Astrocyte (in vitro differentiated cells and primary cell): ENCODE results near the gene C6orf15. TPM values are rescaled to one million over a fixed set of nuclear protein-coding genes. Genes with fewer than 3 reads are reported as not detected.

Experiments used
- DNase-seq: peaks from one replicate; pipeline ENCODE4 v3.0.0-alpha.2; 2010; ENCODE audit warnings: low read depth
- FAIRE-seq: peaks from 2 replicates; lab custom pipeline; 2011; peaks lifted over from hg19 to GRCh38; lab: Jason Lieb, UNC
- H2AFZ ChIP-seq: 2 replicates; pipeline ENCODE4 v1.6.0; 2012; ENCODE audit warnings: low read depth, low read length, inconsistent platforms
- H3K27ac ChIP-seq: 2 replicates; pipeline ENCODE4 v1.5.1; 2011; ENCODE audit warnings: low read depth, low read length, inconsistent platforms
- H3K27me3 ChIP-seq: 2 replicates; pipeline ENCODE4 v1.6.0; 2011; ENCODE audit warnings: low read length, inconsistent platforms; ENCODE audit not compliant: insufficient read depth
- H3K36me3 ChIP-seq: 2 replicates; pipeline ENCODE4 v1.5.1; 2011; ENCODE audit warnings: low read length, inconsistent platforms; ENCODE audit not compliant: insufficient read depth
- H3K4me1 ChIP-seq: 2 replicates; pipeline ENCODE4 v1.5.1; 2011; ENCODE audit warnings: low read length, inconsistent platforms; ENCODE audit not compliant: insufficient read depth
- H3K4me2 ChIP-seq: 2 replicates; pipeline ENCODE4 v1.6.0; 2012; ENCODE audit warnings: low read length, inconsistent platforms
- H3K4me3 ChIP-seq: 2 replicates; pipeline ENCODE4 v1.5.1; 2011; ENCODE audit warnings: low read depth, mild to moderate bottlenecking, low read length, inconsistent platforms; ENCODE audit not compliant: insufficient read depth
- H3K79me2 ChIP-seq: 2 replicates; pipeline ENCODE4 v1.6.0; 2012; ENCODE audit warnings: mild to moderate bottlenecking, low read length, inconsistent platforms; ENCODE audit not compliant: insufficient read depth
- H3K9ac ChIP-seq: 2 replicates; pipeline ENCODE4 v1.6.0; 2012; ENCODE audit warnings: mild to moderate bottlenecking, low read length, inconsistent platforms
- H3K9me3 ChIP-seq: 2 replicates; pipeline ENCODE4 v1.5.1; 2012; ENCODE audit warnings: low read depth, mild to moderate bottlenecking, low read length, inconsistent platforms; ENCODE audit not compliant: insufficient read depth
- H4K20me1 ChIP-seq: 2 replicates; pipeline ENCODE4 v1.6.0; 2012; ENCODE audit warnings: low read length, inconsistent platforms; ENCODE audit not compliant: insufficient read depth
- H3K27ac Mint-ChIP-seq: one replicate; pipeline ENCODE4 v1.8.0; 2021; ENCODE audit warnings: mild to moderate bottlenecking, mixed read lengths; ENCODE audit not compliant: unreplicated experiment
- H3K27me3 Mint-ChIP-seq: one replicate; pipeline ENCODE4 v1.8.0; 2021; ENCODE audit warnings: low read depth, mixed read lengths; ENCODE audit not compliant: unreplicated experiment
- H3K36me3 Mint-ChIP-seq: one replicate; pipeline ENCODE4 v1.8.0; 2021; ENCODE audit warnings: low read depth, mixed read lengths; ENCODE audit not compliant: unreplicated experiment
- H3K4me1 Mint-ChIP-seq: one replicate; pipeline ENCODE4 v1.8.0; 2021; ENCODE audit warnings: low read depth, mixed read lengths; ENCODE audit not compliant: unreplicated experiment
- H3K4me3 Mint-ChIP-seq: one replicate; pipeline ENCODE4 v1.8.0; 2021; ENCODE audit warnings: mild to moderate bottlenecking, moderate library complexity, mixed read lengths; ENCODE audit not compliant: unreplicated experiment
- H3K9me3 Mint-ChIP-seq: one replicate; pipeline ENCODE4 v1.8.0; 2021; ENCODE audit warnings: mild to moderate bottlenecking, mixed read lengths; ENCODE audit not compliant: unreplicated experiment
- CTCF ChIP-seq: IDR thresholded peaks from 2 replicates; pipeline ENCODE4 v1.5.1; 2011; ENCODE audit warnings: low read depth, mild to moderate bottlenecking, inconsistent platforms, low read length, moderate library complexity; ENCODE audit not compliant: insufficient read depth
- EZH2 ChIP-seq: IDR thresholded peaks from 2 replicates; pipeline ENCODE4 v1.6.1; 2012; ENCODE audit warnings: mild to moderate bottlenecking, low read length, inconsistent platforms; ENCODE audit not compliant: insufficient read depth
- total RNA-seq: library from RNA; stranded (reverse); gene quantifications from 2 replicates; pipeline ENCODE4 v1.2.1, GENCODE V29; 2021

Gene C6orf15
- total RNA-seq, 1 donor from 2014 or later, result 6.4 TPM

GRCh38 chr6:31132806-31133205 is 20.4 kb upstream of the C6orf15 start:
- Mint-ChIP-seq H3K4me3 (no peak overlapping the region), H3K27ac (no peak overlapping the region), H3K36me3 (peaks cover 6% of the 10 kb centered on the region), H3K27me3 (no peaks in the 10 kb centered on the region), H3K4me1 (no peaks in the 10 kb centered on the region), H3K9me3 (no peaks in the 10 kb centered on the region)
- Histone ChIP-seq H2AFZ (no peak overlapping the region), H3K27me3 (no peaks in the 10 kb centered on the region), H4K20me1 (no peaks in the 10 kb centered on the region), H3K9me3 (no peaks in the 10 kb centered on the region), H3K27ac (no peak overlapping the region), H3K36me3 (no peaks in the 10 kb centered on the region), H3K4me3 (no peak overlapping the region), H3K9ac (no peak overlapping the region), H3K4me1 (no peaks in the 10 kb centered on the region), H3K4me2 (no peak overlapping the region), H3K79me2 (no peaks in the 10 kb centered on the region)
- no peak for DNase-seq
- no peak for FAIRE-seq
- TF ChIP-seq EZH2, result no peak
- TF ChIP-seq CTCF, result no peak

GRCh38 chr6:31131595-31131994 is 19.2 kb upstream of the C6orf15 start:
- FAIRE-seq (no peak), DNase-seq (no peak)
- H3K9me3 ChIP-seq, result no peaks in the 10 kb centered on the region
- no peak overlapping the region for H3K9ac ChIP-seq
- Mint-ChIP-seq H3K9me3 (no peaks in the 10 kb centered on the region), H3K27me3 (no peaks in the 10 kb centered on the region), H3K4me1 (peaks cover 4% of the 10 kb centered on the region), H3K4me3 (no peak overlapping the region), H3K36me3 (peaks cover 5% of the 10 kb centered on the region), H3K27ac (no peak overlapping the region)
- no peaks in the 10 kb centered on the region for H3K36me3 ChIP-seq
- no peak overlapping the region for H3K4me3 ChIP-seq
- no peak overlapping the region for H3K27ac ChIP-seq
- H4K20me1 ChIP-seq, result no peaks in the 10 kb centered on the region
- H3K79me2 ChIP-seq, result no peaks in the 10 kb centered on the region
- H3K4me2 ChIP-seq, result no peak overlapping the region
- no peak for TF ChIP-seq CTCF
- no peak for TF ChIP-seq EZH2
- H2AFZ ChIP-seq, result no peak overlapping the region
- no peaks in the 10 kb centered on the region for H3K4me1 ChIP-seq
- no peaks in the 10 kb centered on the region for H3K27me3 ChIP-seq

GRCh38 chr6:31130751-31131150 is 18.4 kb upstream of the C6orf15 start:
- Histone ChIP-seq H3K4me2 (no peak overlapping the region), H3K27ac (no peak overlapping the region), H3K4me3 (no peak overlapping the region), H3K9me3 (no peaks in the 10 kb centered on the region), H4K20me1 (no peaks in the 10 kb centered on the region), H3K36me3 (no peaks in the 10 kb centered on the region), H3K4me1 (no peaks in the 10 kb centered on the region), H3K27me3 (no peaks in the 10 kb centered on the region), H3K79me2 (no peaks in the 10 kb centered on the region), H3K9ac (no peak overlapping the region), H2AFZ (no peak overlapping the region)
- no peaks in the 10 kb centered on the region for H3K9me3 Mint-ChIP-seq
- DNase-seq (no peak), FAIRE-seq (no peak)
- no peak overlapping the region for H3K4me3 Mint-ChIP-seq
- TF ChIP-seq EZH2, result no peak
- no peak for TF ChIP-seq CTCF
- H3K4me1 Mint-ChIP-seq, result peaks cover 6% of the 10 kb centered on the region
- no peaks in the 10 kb centered on the region for H3K27me3 Mint-ChIP-seq
- peaks cover 6% of the 10 kb centered on the region for H3K36me3 Mint-ChIP-seq
- H3K27ac Mint-ChIP-seq, result no peak overlapping the region
